GM23248 (cell line): ENCODE measurements around the gene ALG2. TPM values are rescaled to one million over a fixed set of nuclear protein-coding genes. Genes with fewer than 3 reads are reported as not detected.

Experiments
- DNase-seq: peaks from one replicate; pipeline ENCODE4 v3.0.0-alpha.2; 2015
- H2AFZ ChIP-seq: fragments of 200-600 bp; sonication (generic); 2 replicates; pipeline ENCODE4 v1.6.1; 2016; ENCODE audit warnings: antibody characterized with exemption
- H3F3A ChIP-seq: fragments of 200-600 bp; sonication (generic); 2 replicates; pipeline ENCODE4 v1.6.1; 2016; ENCODE audit warnings: mild to moderate bottlenecking, antibody characterized with exemption, mixed run types; ENCODE audit not compliant: insufficient read depth
- H3K27ac ChIP-seq: fragments of 200-600 bp; sonication (generic); 2 replicates; pipeline ENCODE4 v1.5.1; 2016; ENCODE audit warnings: mild to moderate bottlenecking
- H3K27me3 ChIP-seq: fragments of 200-600 bp; sonication (generic); replicated peaks from 2 replicates; pipeline ENCODE4 v1.6.1; 2016; ENCODE audit warnings: mild to moderate bottlenecking; ENCODE audit not compliant: insufficient read depth
- H3K36me3 ChIP-seq: fragments of 200-600 bp; sonication (generic); 2 replicates; pipeline ENCODE4 v1.6.1; 2016; ENCODE audit warnings: low read depth, mild to moderate bottlenecking
- H3K4me1 ChIP-seq: fragments of 200-600 bp; sonication (generic); 2 replicates; pipeline ENCODE4 v1.6.1; 2016; ENCODE audit warnings: mild to moderate bottlenecking; ENCODE audit not compliant: insufficient read depth
- H3K4me2 ChIP-seq: fragments of 200-600 bp; sonication (generic); one replicate; pipeline ENCODE4 v1.6.1; 2016; ENCODE audit warnings: mild to moderate bottlenecking; ENCODE audit not compliant: unreplicated experiment
- H3K4me3 ChIP-seq: fragments of 200-600 bp; sonication (generic); 2 replicates; pipeline ENCODE4 v1.5.1; 2016; ENCODE audit warnings: mild to moderate bottlenecking
- H3K79me2 ChIP-seq: fragments of 200-600 bp; sonication (generic); 2 replicates; pipeline ENCODE4 v1.6.1; 2016; ENCODE audit warnings: mild to moderate bottlenecking; ENCODE audit not compliant: insufficient read depth
- H3K9ac ChIP-seq: fragments of 200-600 bp; sonication (generic); 2 replicates; pipeline ENCODE4 v1.6.1; 2016; ENCODE audit warnings: mild to moderate bottlenecking
- H3K9me2 ChIP-seq: fragments of 200-600 bp; sonication (generic); 2 replicates; pipeline ENCODE4 v1.6.1; 2016; ENCODE audit warnings: mixed run types, mild to moderate bottlenecking, moderate library complexity; ENCODE audit not compliant: insufficient read depth
- H3K9me3 ChIP-seq: fragments of 200-600 bp; sonication (generic); one replicate; pipeline ENCODE4 v1.6.1; 2017; ENCODE audit warnings: low read depth
- H4K20me1 ChIP-seq: fragments of 200-600 bp; sonication (generic); 2 replicates; pipeline ENCODE4 v1.6.0; 2016; ENCODE audit not compliant: insufficient read depth
- EZH2 ChIP-seq: fragments of 200-600 bp; sonication (generic); IDR thresholded peaks from 2 replicates; pipeline ENCODE4 v1.6.1; 2018; ENCODE audit warnings: antibody characterized with exemption, mild to moderate bottlenecking; ENCODE audit not compliant: insufficient read depth, poor library complexity, severe bottlenecking
- EZH2phosphoT487 ChIP-seq: fragments of 200-600 bp; sonication (generic); IDR thresholded peaks from 2 replicates; pipeline ENCODE4 v1.6.1; 2018; ENCODE audit warnings: antibody characterized with exemption, moderate library complexity, mild to moderate bottlenecking, low read depth; ENCODE audit not compliant: insufficient read depth
- WGBS, 2 experiments: methylation state at CpG; one replicate each; pipeline ENCODE4 v1.1.6; 2015 to 2017; ENCODE audit warnings: low lambda C conversion rate in 2 of 2, low coverage in 1 of 2; ENCODE audit errors: missing lambda C conversion rate in 2 of 2; 5-methylcytosine and 5-hydroxymethylcytosine counted together
- in situ Hi-C: fragments of 300-500 bp; cut with MboI; formaldehyde crosslinking; loops from 2 replicates; pipeline ENCODE4 v1.15.0; 2020
- polyA plus RNA-seq: library from polyadenylated mRNA; unstranded; fragments of >200 nt; fragmentation: Nextera tagmentation; extraction: Ambion mirVana; gene quantifications from 2 replicates; pipeline ENCODE4 v1.2.1, GENCODE V29; 2016
- total RNA-seq: library from RNA; depleted of rRNA; stranded (reverse); fragments of >200 nt; shearing (Covaris generic); gene quantifications from 2 replicates; pipeline ENCODE4 v1.2.3, GENCODE V29; 2014

Gene ALG2
- total and polyA plus RNA-seq, 2 experiments from 2014 or later = 59.5 to 65.8 TPM

DNA sequence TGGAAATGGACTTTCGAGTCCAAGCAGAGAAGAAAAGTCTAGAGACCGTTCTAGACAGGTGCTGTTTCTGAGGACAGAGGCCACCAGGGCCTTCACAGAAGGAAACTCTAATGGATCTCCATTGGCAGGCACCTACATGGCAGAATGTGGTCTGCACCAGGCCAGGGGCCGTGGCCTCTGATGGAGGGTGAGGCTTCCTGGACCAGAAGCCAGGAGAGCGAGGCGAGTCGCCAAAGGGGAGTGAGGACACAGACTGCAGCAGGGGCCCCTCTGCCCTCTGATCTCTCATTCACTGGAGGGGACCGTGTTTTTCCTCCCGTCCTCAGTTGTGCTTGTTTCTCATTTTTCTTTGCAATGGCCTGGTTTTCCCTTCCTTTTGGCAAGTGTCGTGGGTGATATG lies 41.1 kb downstream of the ALG2 start:
- Histone ChIP-seq H3K79me2 (no peaks in the 10 kb centered on the region), H3F3A (no peaks in the 10 kb centered on the region), H3K27me3 (no peaks in the 10 kb centered on the region), H3K27ac (no peak overlapping the region), H3K9ac (no peak overlapping the region), H3K4me1 (no peaks in the 10 kb centered on the region; the same call in 1 of the 2 replicates), H4K20me1 (no peaks in the 10 kb centered on the region), H3K4me2 (no peak overlapping the region), H3K4me3 (no peak overlapping the region), H3K9me2 (no peaks in the 10 kb centered on the region), H2AFZ (no peak overlapping the region), H3K36me3 (no peaks in the 10 kb centered on the region), H3K9me3 (no peaks in the 10 kb centered on the region)
- 89% methylated on average over 9 of the region's 9 CpGs for whole genome bisulfite sequencing, 2 experiments
- in situ Hi-C loops = loop anchor here (25.0 kb wide), 1 partner anchor 1032 kb away; no protein-coding TSS in a partner anchor
- no peak for TF ChIP-seq EZH2
- TF ChIP-seq EZH2phosphoT487 = no peak
- DNase-seq = no peak

DNA sequence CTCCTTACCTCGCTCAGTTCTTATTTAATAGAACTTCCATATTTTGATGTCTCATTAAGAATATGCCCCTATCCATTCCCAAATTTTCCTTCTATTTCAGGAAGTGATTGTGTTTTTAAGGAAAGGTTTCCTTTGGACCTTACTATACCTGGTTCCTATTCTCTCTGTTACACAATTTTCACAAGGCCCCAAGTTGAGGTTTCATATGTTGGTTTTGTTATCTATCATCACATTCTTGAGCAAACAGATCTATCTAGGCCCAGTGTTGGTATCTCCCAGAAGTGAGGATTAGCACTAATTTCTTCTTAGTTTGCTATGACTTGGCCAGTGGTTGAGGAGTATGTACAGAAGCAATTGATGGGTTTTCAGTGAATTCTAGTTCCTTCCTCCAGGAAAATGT lies 41.5 kb downstream of the ALG2 start:
- Histone ChIP-seq H3K36me3 (no peaks in the 10 kb centered on the region), H3K4me1 (no peaks in the 10 kb centered on the region; the same call in 1 of the 2 replicates), H3K79me2 (no peaks in the 10 kb centered on the region), H4K20me1 (no peaks in the 10 kb centered on the region), H3K4me3 (no peak overlapping the region), H3F3A (no peaks in the 10 kb centered on the region), H3K27ac (no peak overlapping the region), H3K4me2 (no peak overlapping the region), H3K9me2 (no peaks in the 10 kb centered on the region), H3K9me3 (no peaks in the 10 kb centered on the region), H3K27me3 (no peaks in the 10 kb centered on the region), H3K9ac (no peak overlapping the region), H2AFZ (no peak overlapping the region)
- in situ Hi-C loops = loop anchor here (25.0 kb wide), 1 partner anchor 1032 kb away; no protein-coding TSS in a partner anchor
- no peak for DNase-seq
- TF ChIP-seq EZH2phosphoT487 (no peak), EZH2 (no peak)
- WGBS, 2 experiments = 92 to 97% methylated on average over 1 of the region's 1 CpG

DNA sequence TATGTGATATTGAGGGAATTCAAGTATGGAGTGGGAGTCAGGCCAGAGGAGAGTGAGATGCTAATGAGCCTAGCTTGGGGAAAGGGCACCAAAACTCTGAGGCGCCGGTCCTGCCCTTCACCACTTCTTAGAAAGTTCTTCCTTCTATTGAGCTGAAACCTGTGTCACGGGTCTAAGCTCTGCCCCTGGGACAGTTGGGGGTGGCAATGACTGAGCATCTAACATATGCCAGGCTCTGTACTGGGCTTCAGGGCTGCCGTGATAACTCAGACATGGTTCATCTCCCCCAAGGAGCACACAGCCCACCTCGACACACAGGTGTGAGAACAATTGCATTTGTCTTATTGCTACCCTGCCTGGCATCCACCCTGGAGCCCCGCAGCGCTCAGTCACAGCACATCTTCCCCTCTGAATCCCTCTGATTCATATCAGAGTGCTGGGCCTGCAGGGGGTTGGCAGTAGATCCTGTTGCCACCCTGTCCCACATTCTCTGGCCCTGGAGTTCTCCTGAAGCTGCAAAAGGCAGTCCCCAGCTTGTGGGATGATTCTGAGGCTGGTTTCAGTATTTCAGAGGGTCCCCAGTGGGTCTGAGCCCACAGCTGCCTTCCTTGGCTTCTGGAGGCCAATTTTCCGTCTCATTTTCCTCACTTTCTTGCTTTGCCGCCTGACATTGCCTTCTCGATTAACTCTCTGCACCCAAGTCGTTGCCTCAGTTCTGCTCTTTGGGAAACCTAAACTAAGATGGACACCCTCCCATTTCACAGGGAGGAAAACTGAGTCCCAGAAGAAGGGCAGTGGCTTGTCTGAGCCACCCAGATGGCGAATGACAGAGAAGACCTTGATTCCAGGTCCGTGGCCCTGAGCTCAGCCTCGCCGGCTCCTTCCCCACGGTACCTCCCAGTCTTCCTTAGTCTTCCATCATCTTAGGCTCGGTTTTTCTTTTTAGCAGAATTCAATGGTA lies 42.5 kb downstream of the ALG2 start:
- Histone ChIP-seq H3K27me3 (no peaks in the 10 kb centered on the region), H2AFZ (no peak overlapping the region), H3K36me3 (no peaks in the 10 kb centered on the region), H3K9me2 (no peaks in the 10 kb centered on the region), H3K4me2 (no peak overlapping the region), H3K4me3 (no peak overlapping the region), H3K4me1 (no peaks in the 10 kb centered on the region), H3K79me2 (no peaks in the 10 kb centered on the region), H3K27ac (no peak overlapping the region), H3K9me3 (no peaks in the 10 kb centered on the region), H3K9ac (no peak overlapping the region), H3F3A (no peaks in the 10 kb centered on the region), H4K20me1 (no peaks in the 10 kb centered on the region)
- 92 to 95% methylated on average over 17 of the region's 17 CpGs for WGBS, 2 experiments
- no peak for TF ChIP-seq EZH2phosphoT487
- TF ChIP-seq EZH2 = no peak
- in situ Hi-C loops = loop anchor here (25.0 kb wide), 1 partner anchor 1033 kb away; no protein-coding TSS in a partner anchor
- DNase-seq = no peak

DNA sequence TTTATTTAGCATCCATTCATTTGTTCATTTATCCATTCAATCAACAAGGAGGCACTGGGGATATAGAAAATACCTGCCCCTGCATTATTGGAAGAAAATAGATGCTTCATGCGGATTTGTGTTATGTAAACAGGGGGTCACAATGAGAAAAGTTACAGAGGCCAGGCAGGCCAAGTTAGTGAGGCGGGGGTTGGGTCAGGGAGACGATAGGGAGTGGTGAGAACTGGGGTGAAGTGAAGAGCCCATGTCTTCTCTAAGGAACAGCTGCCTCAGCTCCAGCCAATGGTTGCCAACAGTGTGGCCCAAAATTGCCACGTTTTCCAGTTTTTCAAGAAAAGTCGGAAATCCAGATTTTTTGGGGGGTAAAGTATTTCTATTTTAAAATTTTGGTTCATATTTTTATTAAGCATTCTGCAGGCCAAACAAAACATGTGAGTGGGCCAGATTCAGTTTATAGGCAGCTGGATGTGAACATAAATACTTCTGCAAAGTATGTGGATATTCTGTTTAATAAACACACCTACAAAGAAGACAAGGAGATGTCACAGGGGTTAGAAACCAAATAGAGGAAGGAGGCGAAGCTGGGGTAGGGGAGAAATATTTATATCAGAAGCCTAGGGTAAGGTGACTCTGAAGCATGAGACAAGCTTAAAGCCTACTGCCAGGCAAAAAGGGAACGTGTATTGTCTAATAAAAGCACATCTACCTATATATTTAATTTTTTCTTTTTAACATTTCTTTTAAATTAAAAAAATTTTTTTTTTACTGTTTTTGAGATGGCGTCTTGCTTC lies 44.0 kb downstream of the ALG2 start:
- H3K79me2 ChIP-seq = no peaks in the 10 kb centered on the region
- H3K9ac ChIP-seq = no peak overlapping the region
- no peaks in the 10 kb centered on the region for H3K9me3 ChIP-seq
- H3K27me3 ChIP-seq = no peaks in the 10 kb centered on the region
- H2AFZ ChIP-seq = no peak overlapping the region
- in situ Hi-C loops = loop anchor here (25.0 kb wide), 1 partner anchor 1035 kb away; no protein-coding TSS in a partner anchor
- H3F3A ChIP-seq = no peaks in the 10 kb centered on the region
- H3K27ac ChIP-seq = no peak overlapping the region
- H3K36me3 ChIP-seq = no peaks in the 10 kb centered on the region
- H3K9me2 ChIP-seq = no peaks in the 10 kb centered on the region
- WGBS, 2 experiments = 86 to 88% methylated on average over 8 of the region's 8 CpGs
- no peaks in the 10 kb centered on the region for H3K4me1 ChIP-seq
- no peak overlapping the region for H3K4me2 ChIP-seq
- no peaks in the 10 kb centered on the region for H4K20me1 ChIP-seq
- no peak overlapping the region for H3K4me3 ChIP-seq
- DNase-seq = no peak
- TF ChIP-seq EZH2phosphoT487 (no peak), EZH2 (no peak)
